Keratinocyte (primary cell): Measurements from ENCODE around the gene SP7. TPM values are rescaled to one million over a fixed set of nuclear protein-coding genes. Genes with fewer than 3 reads are reported as not detected.

Experiments
- DNase-seq: peaks from one replicate; pipeline ENCODE4 v3.0.0-alpha.2; 2011; ENCODE audit warnings: low read depth, missing footprints, low spot score
- FAIRE-seq: peaks from 2 replicates; lab custom pipeline; 2011; peaks lifted over from hg19 to GRCh38; lab: Jason Lieb, UNC
- H2AFZ ChIP-seq: 2 replicates; pipeline ENCODE4 v1.6.0; 2012; ENCODE audit warnings: low read length, control low read depth, inconsistent platforms; ENCODE audit not compliant: control insufficient read depth
- H3K27ac ChIP-seq: 2 replicates; pipeline ENCODE4 v1.5.1; 2011; ENCODE audit warnings: low read length; ENCODE audit not compliant: control insufficient read depth, insufficient read depth
- H3K27me3 ChIP-seq: 3 replicates; pipeline ENCODE4 v1.6.0; 2011; ENCODE audit warnings: low read length; ENCODE audit not compliant: control insufficient read depth, insufficient read depth; ENCODE audit errors: extremely low read depth
- H3K36me3 ChIP-seq, 2 experiments: 2 replicates in 1 of 2; 3 replicates in 1 of 2; pipeline ENCODE4 v1.5.1; 2011; ENCODE audit warnings: low read length in 2 of 2, mild to moderate bottlenecking in 1 of 2; ENCODE audit not compliant: control insufficient read depth in 2 of 2, insufficient read depth in 2 of 2; ENCODE audit errors: extremely low read depth in 1 of 2
- H3K4me1 ChIP-seq: 3 replicates; pipeline ENCODE4 v1.5.1; 2011; ENCODE audit warnings: low read length; ENCODE audit not compliant: control insufficient read depth, insufficient read depth; ENCODE audit errors: extremely low read depth
- H3K4me2 ChIP-seq: 3 replicates; pipeline ENCODE4 v1.6.0; 2011; ENCODE audit warnings: low read depth, low read length; ENCODE audit not compliant: control insufficient read depth, insufficient read depth; ENCODE audit errors: extremely low read depth
- H3K4me3 ChIP-seq, 3 experiments: fragments of 200-600 bp in 1 of 3; sonication (generic) in 1 of 3; 2 replicates in 2 of 3; 3 replicates in 1 of 3; pipeline ENCODE4 v1.5.1; 2011 to 2016; ENCODE audit warnings: low read length in 3 of 3, mild to moderate bottlenecking in 3 of 3, control low read depth in 2 of 3, inconsistent platforms in 1 of 3, low read depth in 1 of 3, mixed read lengths in 1 of 3, mixed run types in 1 of 3, moderate library complexity in 1 of 3; ENCODE audit not compliant: control insufficient read depth in 2 of 3, insufficient read depth in 2 of 3; ENCODE audit errors: extremely low read depth in 1 of 3
- H3K79me2 ChIP-seq: 2 replicates; pipeline ENCODE4 v1.6.0; 2012; ENCODE audit warnings: low read length; ENCODE audit not compliant: control insufficient read depth, insufficient read depth
- H3K9ac ChIP-seq: 3 replicates; pipeline ENCODE4 v1.6.0; 2011; ENCODE audit warnings: low read length; ENCODE audit not compliant: control insufficient read depth, insufficient read depth; ENCODE audit errors: extremely low read depth
- H3K9me1 ChIP-seq: 3 replicates; pipeline ENCODE4 v1.6.0; 2011; ENCODE audit warnings: low read length; ENCODE audit not compliant: control insufficient read depth, insufficient read depth; ENCODE audit errors: extremely low read depth
- H3K9me3 ChIP-seq: 2 replicates; pipeline ENCODE4 v1.5.1; 2012; ENCODE audit warnings: low read depth, low read length; ENCODE audit not compliant: control insufficient read depth
- H4K20me1 ChIP-seq: 3 replicates; pipeline ENCODE4 v1.6.0; 2011; ENCODE audit warnings: low read length; ENCODE audit not compliant: control insufficient read depth, insufficient read depth; ENCODE audit errors: extremely low read depth
- CTCF ChIP-seq, 3 experiments: IDR thresholded peaks in 1 of 3; conservative IDR thresholded peaks in 1 of 3; optimal IDR thresholded peaks in 1 of 3; 2 replicates in 2 of 3; 3 replicates in 1 of 3; pipeline versions ENCODE3 to v1.5.1; 2011; ENCODE audit warnings: low read length in 3 of 3, mild to moderate bottlenecking in 3 of 3, moderate library complexity in 2 of 3, control low read depth in 1 of 3, inconsistent platforms in 1 of 3; ENCODE audit not compliant: insufficient read depth in 2 of 3; ENCODE audit errors: extremely low read depth in 1 of 3
- EZH2 ChIP-seq: IDR thresholded peaks from one replicate; pipeline ENCODE4 v1.6.1; 2012; ENCODE audit warnings: inconsistent platforms, mild to moderate bottlenecking, low read length, moderate library complexity
- dilution Hi-C: fragments of 300-500 bp; cut with MboI; formaldehyde crosslinking; loops from one replicate; pipeline ENCODE4 v1.7.0; 2020; ENCODE audit warnings: low sequenced_read_pairs; ENCODE audit not compliant: extremely low pct_ligation_motif_present
- polyA plus RNA-seq, 5 experiments: library from polyadenylated mRNA; depleted of rRNA in 3 of 5; stranded (reverse) in 3 of 5; stranded (forward) in 1 of 5; unstranded in 1 of 5; fragments of >200 nt; gene quantifications; 1 replicate in 1 of 5; 2 replicates in 3 of 5; 3 replicates in 1 of 5; pipeline versions ENCODE4 v1.2.1 to v1.2.3, GENCODE V29; 2011 to 2012; ENCODE audit warnings: missing spikeins in 2 of 5, low read depth in 1 of 5, low replicate concordance in 1 of 5

Gene SP7
- polyA plus RNA-seq, 1 donor (not counting 4 experiments of a cell fraction or from before 2014, with no cell fraction given), result not detected

- H3K27ac ChIP-seq, result no peak overlapping the region
- H2AFZ ChIP-seq, result no peak overlapping the region
- H3K9ac ChIP-seq, result no peak overlapping the region
- no peaks in the 10 kb centered on the region for H3K79me2 ChIP-seq
- H4K20me1 ChIP-seq, result no peaks in the 10 kb centered on the region
- dilution Hi-C loops, result no loop called here
- no peaks in the 10 kb centered on the region for H3K9me3 ChIP-seq
- H3K4me3 ChIP-seq, result no peak overlapping the region
- H3K36me3 ChIP-seq, result no peaks in the 10 kb centered on the region
- peaks cover 3% of the 10 kb centered on the region for H3K4me1 ChIP-seq
- TF ChIP-seq EZH2 (no peak), CTCF (optimal IDR thresholded peaks at IDR 0.05 in 1 of 3, IDR thresholded peaks at IDR 0.05 in 1 of 3, conservative IDR thresholded peaks at IDR 0.05 in 1 of 3; ENCODE audit: extremely low read depth in 1 of 3, insufficient read depth in 2 of 3, low read length in 3 of 3) (no peak)
- FAIRE-seq (no peak), DNase-seq (no peak)
- H3K4me2 ChIP-seq, result no peak overlapping the region
- no peaks in the 10 kb centered on the region for H3K27me3 ChIP-seq
- no peaks in the 10 kb centered on the region for H3K9me1 ChIP-seq
These were observed 22.8 kb upstream of the SP7 start for GRCh38 chr12:53358836-53359419.

- H2AFZ ChIP-seq, result no peak overlapping the region
These were observed 19.0 kb upstream of the SP7 start for GRCh38 chr12:53355121-53355520.

More at GRCh38 chr12:53355121-53355520, 19.0 kb upstream of the SP7 start:
- Histone ChIP-seq H3K4me1 (peaks cover 9% of the 10 kb centered on the region), H3K79me2 (no peaks in the 10 kb centered on the region), H3K9ac (no peak overlapping the region), H3K27me3 (no peaks in the 10 kb centered on the region), H3K36me3 (no peaks in the 10 kb centered on the region), H3K27ac (no peak overlapping the region), H3K4me2 (no peak overlapping the region), H3K9me1 (no peaks in the 10 kb centered on the region), H3K9me3 (no peaks in the 10 kb centered on the region), H3K4me3 (no peak overlapping the region), H4K20me1 (no peaks in the 10 kb centered on the region)
- dilution Hi-C loops, result no loop called here
- TF ChIP-seq EZH2, result no peak
- no peak for TF ChIP-seq CTCF (optimal IDR thresholded peaks at IDR 0.05 in 1 of 3, IDR thresholded peaks at IDR 0.05 in 1 of 3, conservative IDR thresholded peaks at IDR 0.05 in 1 of 3; ENCODE audit: extremely low read depth in 1 of 3, insufficient read depth in 2 of 3, low read length in 3 of 3)
- DNase-seq (no peak), FAIRE-seq (no peak)
